ENCODE data around the gene IRAK2.

- TF ChIP-seq EZH2 (IDR thresholded peaks at IDR 0.05; ENCODE audit: insufficient read depth, poor library complexity, severe bottlenecking) = no peak
- no peak for TF ChIP-seq EZH2phosphoT487 (IDR thresholded peaks at IDR 0.05; ENCODE audit: insufficient read depth, low read depth)
Measured at GRCh38 chr3:10182950-10183349, 18.2 kb downstream of the IRAK2 start.
